Measurements from ENCODE around the gene MEGF6.

Gene MEGF6

GRCh38 chr1:3550511-3551289 lies 60.6 kb downstream of the MEGF6 start:
- DNase-seq, result no peak

GRCh38 chr1:3548895-3549294 lies 62.4 kb downstream of the MEGF6 start:
- DNase-seq, result no peak

GRCh38 chr1:3548156-3548893 lies 63.0 kb downstream of the MEGF6 start:
- no peak for DNase-seq

- DNase-seq, result no peak
These were observed 64.0 kb downstream of the MEGF6 start for GRCh38 chr1:3547055-3548005.

- no peak for DNase-seq
These were observed 65.3 kb downstream of the MEGF6 start for GRCh38 chr1:3546048-3546384.

- no peak for DNase-seq
These were observed 65.8 kb downstream of the MEGF6 start for GRCh38 chr1:3545363-3546047.

- no peak for DNase-seq
These were observed 67.0 kb downstream of the MEGF6 start for GRCh38 chr1:3544040-3544977.

- DNase-seq, result no peak
These were observed 68.0 kb downstream of the MEGF6 start for GRCh38 chr1:3543076-3544039.

- DNase-seq, result no peak
These were observed 68.6 kb downstream of the MEGF6 start for GRCh38 chr1:3542676-3543075.

GRCh38 chr1:3541936-3542335 lies 69.4 kb downstream of the MEGF6 start:
- DNase-seq, result no peak

GRCh38 chr1:3541465-3541864 lies 69.8 kb downstream of the MEGF6 start:
- no peak for DNase-seq

GRCh38 chr1:3540876-3541275 lies 70.4 kb downstream of the MEGF6 start:
- no peak for DNase-seq

- DNase-seq, result peak; percentile 47
These were observed 71.4 kb downstream of the MEGF6 start for GRCh38 chr1:3539707-3540425.

- DNase-seq, result no peak
These were observed 73.9 kb downstream of the MEGF6 start for GRCh38 chr1:3537359-3537758.

- no peak for DNase-seq
These were observed 74.7 kb downstream of the MEGF6 start for GRCh38 chr1:3536420-3537195.

- DNase-seq, result no peak
These were observed 75.6 kb downstream of the MEGF6 start for GRCh38 chr1:3535732-3536131.

- DNase-seq, result no peak
These were observed 76.3 kb downstream of the MEGF6 start for GRCh38 chr1:3534803-3535637.
